Right lobe of liver (tissue), 4 donors: ENCODE data around the gene CS.
"Not testable (repeated sequence)": the region's sequence is repeated elsewhere in the genome, so short reads cannot be mapped to it uniquely, and the experiment has no call there.

Experiments used
- CTCF ChIP-seq, 4 donors: fragments of 200-600 bp in 3 of 4; fragments of 450-650 bp in 1 of 4; IDR thresholded peaks; one replicate each; pipeline versions ENCODE4 v1.5.1 to v1.8.0; 2016 to 2022; ENCODE audit warnings: antibody characterized with exemption in 4 of 4, mild to moderate bottlenecking in 2 of 4
- POLR2A ChIP-seq: fragments of 450-650 bp; IDR thresholded peaks from one replicate; pipeline ENCODE4 v1.6.1; 2017; ENCODE audit warnings: antibody characterized with exemption, mild to moderate bottlenecking
- donor health status: DM: no; HTN: no; CAD: no.
- donor health status: DM: no; HTN: no; CAD: no.
- donor health status: DM: no; HTN: yes; CAD: no.

GRCh38 chr12:56266068-56266692 is 34.0 kb downstream of the CS start:
- not testable (repeated sequence) for TF ChIP-seq POLR2A; CTCF (IDR thresholded peaks at IDR 0.05)
